ENCODE data around the gene ZNF883. TPM values are rescaled to one million over a fixed set of nuclear protein-coding genes. Genes with fewer than 3 reads are reported as not detected.

ZNF883 gene
- total RNA-seq, 2 donors from 2014 or later, result 1.5 to 5.2 TPM

DNA sequence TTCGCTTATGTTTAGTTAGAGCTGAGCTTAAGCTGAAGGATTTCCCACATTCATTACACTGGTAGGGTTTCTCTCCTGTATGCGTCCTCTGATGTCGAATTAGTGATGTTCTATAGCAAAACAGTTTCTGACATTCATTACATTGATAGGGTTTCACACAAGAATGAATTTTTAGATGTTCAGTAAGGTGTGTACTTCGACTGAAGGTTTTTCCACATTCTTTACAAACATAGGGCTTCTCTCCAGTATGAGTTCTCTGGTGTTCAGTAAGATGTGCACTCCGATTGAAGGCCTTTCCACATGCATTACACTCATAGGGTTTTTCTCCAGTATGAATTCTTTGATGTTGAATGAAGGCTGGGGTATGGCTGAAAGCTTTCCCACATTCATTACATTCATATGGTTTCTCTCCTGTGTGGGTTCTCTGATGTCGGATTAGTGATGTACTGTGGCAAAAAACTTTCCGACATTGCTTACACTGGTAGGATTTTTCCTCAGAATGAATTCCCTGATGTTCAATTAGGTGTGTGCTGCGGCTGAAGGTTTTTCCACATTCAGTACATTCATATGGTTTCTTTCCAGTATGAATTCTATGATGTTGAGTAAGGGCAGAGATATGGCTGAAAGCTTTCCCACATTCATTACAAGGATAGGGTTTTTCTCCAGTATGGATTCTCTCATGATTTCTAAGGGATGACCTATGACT lies 14.6 kb downstream of the ZNF883 start:
- H3K9me3 ChIP-seq, result no peaks in the 10 kb centered on the region
- WGBS, result 98% methylated on average over 8 of the region's 8 CpGs
- intact Hi-C loops (cut with DNase I), result no loop called here
- no peaks in the 10 kb centered on the region for H3K27me3 ChIP-seq (replicated peaks; ENCODE audit: insufficient read depth)
- TF ChIP-seq POLR2AphosphoS5 (IDR thresholded peaks at IDR 0.05) (no peak), CTCF (IDR thresholded peaks at IDR 0.05) (no peak), POLR2A (IDR thresholded peaks at IDR 0.05) (no peak)
- no peak overlapping the region for H3K27ac ChIP-seq
- H3K4me1 ChIP-seq (replicated peaks), result no peaks in the 10 kb centered on the region
- H3K4me3 ChIP-seq, result no peak overlapping the region
- DNase-seq (ENCODE audit: low spot score), result no peak
- H3K36me3 ChIP-seq, result no peaks in the 10 kb centered on the region

DNA sequence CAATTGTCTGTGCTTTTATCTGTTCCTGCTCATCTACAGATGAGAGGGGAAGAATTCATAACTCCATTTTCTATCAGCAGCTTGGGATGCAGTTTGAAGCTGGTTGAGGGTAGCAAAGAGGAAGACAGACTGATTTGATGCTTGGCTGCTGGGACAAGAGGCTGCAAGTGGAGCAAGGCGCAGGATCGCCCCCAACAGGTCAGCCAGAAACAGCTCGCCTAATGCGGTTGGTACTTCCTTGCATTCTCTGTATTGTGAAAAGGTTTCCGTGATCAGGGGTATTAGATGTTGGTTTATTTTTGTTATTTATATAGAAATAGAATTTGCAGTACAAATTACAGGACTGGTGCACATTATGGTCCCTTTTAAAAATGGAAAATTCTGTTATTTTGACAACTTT lies 40.6 kb downstream of the ZNF883 start:
- Histone ChIP-seq H3K27ac (no peak overlapping the region), H3K4me1 (replicated peaks) (no peaks in the 10 kb centered on the region), H3K4me3 (no peak overlapping the region), H3K9me3 (no peaks in the 10 kb centered on the region), H3K27me3 (replicated peaks; ENCODE audit: insufficient read depth) (no peaks in the 10 kb centered on the region), H3K36me3 (no peaks in the 10 kb centered on the region)
- 22% methylated on average over 5 of the region's 5 CpGs for WGBS
- no peak for TF ChIP-seq CTCF (IDR thresholded peaks at IDR 0.05)
- TF ChIP-seq POLR2AphosphoS5 (IDR thresholded peaks at IDR 0.05), result no peak
- no peak for TF ChIP-seq POLR2A (IDR thresholded peaks at IDR 0.05)
- no peak for DNase-seq (ENCODE audit: low spot score)
- intact Hi-C loops (cut with DNase I), result no loop called here

GRCh38 chr9:112970939-112971338 lies 41.1 kb downstream of the ZNF883 start:
- WGBS, result 46% methylated on average over 6 of the region's 6 CpGs
- intact Hi-C loops (cut with DNase I), result no loop called here
- no peaks in the 10 kb centered on the region for H3K27me3 ChIP-seq (replicated peaks; ENCODE audit: insufficient read depth)
- no peaks in the 10 kb centered on the region for H3K36me3 ChIP-seq
- DNase-seq (ENCODE audit: low spot score), result no peak
- H3K27ac ChIP-seq, result no peak overlapping the region
- TF ChIP-seq POLR2AphosphoS5 (IDR thresholded peaks at IDR 0.05) (no peak), CTCF (IDR thresholded peaks at IDR 0.05) (no peak), POLR2A (IDR thresholded peaks at IDR 0.05) (no peak)
- no peaks in the 10 kb centered on the region for H3K4me1 ChIP-seq (replicated peaks)
- no peaks in the 10 kb centered on the region for H3K9me3 ChIP-seq
- no peak overlapping the region for H3K4me3 ChIP-seq

DNA sequence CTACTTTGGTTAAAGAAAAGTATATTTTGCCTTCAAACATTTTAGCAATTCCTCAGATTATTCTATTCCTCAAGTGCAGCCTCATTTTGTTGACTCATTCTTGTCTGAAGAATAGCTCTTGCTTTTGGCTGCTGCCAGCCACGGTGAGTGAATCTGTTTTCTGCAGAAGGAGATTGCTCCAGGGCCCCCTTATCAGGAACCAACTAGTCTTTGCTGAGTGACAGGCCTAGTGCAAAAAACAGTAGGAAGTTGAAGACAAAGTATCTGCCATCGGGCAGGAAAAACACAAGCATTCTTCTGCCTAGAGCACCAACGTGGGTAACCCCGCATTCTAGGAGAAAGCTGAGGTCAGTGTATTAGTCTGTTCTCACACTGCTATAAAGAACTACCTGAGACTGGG lies 42.3 kb downstream of the ZNF883 start:
- H3K4me1 ChIP-seq (replicated peaks), result no peaks in the 10 kb centered on the region
- H3K4me3 ChIP-seq, result no peak overlapping the region
- intact Hi-C loops (cut with DNase I), result no loop called here
- TF ChIP-seq POLR2AphosphoS5 (IDR thresholded peaks at IDR 0.05) (no peak), CTCF (IDR thresholded peaks at IDR 0.05) (no peak), POLR2A (IDR thresholded peaks at IDR 0.05) (no peak)
- no peaks in the 10 kb centered on the region for H3K27me3 ChIP-seq (replicated peaks; ENCODE audit: insufficient read depth)
- no peaks in the 10 kb centered on the region for H3K9me3 ChIP-seq
- H3K36me3 ChIP-seq, result no peaks in the 10 kb centered on the region
- no peak overlapping the region for H3K27ac ChIP-seq
- DNase-seq (ENCODE audit: low spot score), result no peak
- WGBS, result 51% methylated on average over 4 of the region's 4 CpGs

GRCh38 chr9:112955550-112955949 lies 56.4 kb downstream of the ZNF883 start:
- TF ChIP-seq CTCF (IDR thresholded peaks at IDR 0.05), result no peak
- TF ChIP-seq POLR2A (IDR thresholded peaks at IDR 0.05), result no peak
- no peak for TF ChIP-seq POLR2AphosphoS5 (IDR thresholded peaks at IDR 0.05)
- 81% methylated on average over 1 of the region's 1 CpG for WGBS
- Histone ChIP-seq H3K4me1 (replicated peaks) (no peaks in the 10 kb centered on the region), H3K4me3 (no peak overlapping the region), H3K36me3 (no peaks in the 10 kb centered on the region), H3K27me3 (replicated peaks; ENCODE audit: insufficient read depth) (no peaks in the 10 kb centered on the region), H3K27ac (no peak overlapping the region), H3K9me3 (no peaks in the 10 kb centered on the region)
- DNase-seq (ENCODE audit: low spot score), result no peak
- intact Hi-C loops (cut with DNase I), result no loop called here

Data from prostate gland (tissue), 2 donors.